ELF-1 (cell line): ENCODE results near the gene FFAR1.
"Not testable (repeated sequence)": the region's sequence is repeated elsewhere in the genome, so short reads cannot be mapped to it uniquely, and the experiment has no call there.

Source experiments
- DNase-seq: peaks from one replicate; pipeline ENCODE4 v3.0.0-alpha.2; 2016; ENCODE audit warnings: low read depth, low spot score

The FFAR1 gene

GRCh38 chr19:35360880-35361420 lies 13.2 kb downstream of the FFAR1 start:
- no peak for DNase-seq

GRCh38 chr19:35362261-35363000 lies 14.7 kb downstream of the FFAR1 start:
- DNase-seq = no peak

DNA sequence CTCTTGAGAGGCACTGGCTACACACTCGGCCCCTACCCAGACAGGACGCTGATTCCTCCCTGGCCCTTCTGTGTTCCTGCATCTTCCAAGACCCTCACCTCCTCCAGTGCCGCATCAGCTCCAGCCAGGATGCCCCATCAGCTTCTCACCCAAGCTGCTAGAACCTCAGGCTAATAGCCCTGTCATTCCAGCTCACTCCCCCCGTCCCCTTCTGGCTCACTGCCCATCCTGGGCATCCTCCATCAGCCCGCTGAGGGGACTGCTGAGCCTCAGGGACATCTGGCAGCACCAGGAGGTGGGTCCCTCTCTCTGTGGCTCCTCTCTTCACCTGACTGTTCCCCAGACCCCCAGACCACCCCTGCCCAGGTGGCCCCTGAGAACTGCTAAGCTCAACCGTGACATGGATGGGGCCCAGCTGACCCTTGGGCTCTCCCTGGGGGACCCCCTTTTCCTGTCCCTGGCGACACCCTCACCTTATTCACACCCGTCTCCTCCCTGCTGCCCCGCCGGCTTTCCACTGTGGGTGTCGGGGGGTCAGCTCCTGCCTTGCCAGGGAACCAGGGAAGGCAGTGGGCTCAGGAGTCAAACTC lies 15.4 kb downstream of the FFAR1 start:
- no peak for DNase-seq

GRCh38 chr19:35363711-35364425 lies 16.2 kb downstream of the FFAR1 start:
- no peak for DNase-seq

GRCh38 chr19:35365303-35365702 lies 17.6 kb downstream of the FFAR1 start:
- DNase-seq = no peak

DNA sequence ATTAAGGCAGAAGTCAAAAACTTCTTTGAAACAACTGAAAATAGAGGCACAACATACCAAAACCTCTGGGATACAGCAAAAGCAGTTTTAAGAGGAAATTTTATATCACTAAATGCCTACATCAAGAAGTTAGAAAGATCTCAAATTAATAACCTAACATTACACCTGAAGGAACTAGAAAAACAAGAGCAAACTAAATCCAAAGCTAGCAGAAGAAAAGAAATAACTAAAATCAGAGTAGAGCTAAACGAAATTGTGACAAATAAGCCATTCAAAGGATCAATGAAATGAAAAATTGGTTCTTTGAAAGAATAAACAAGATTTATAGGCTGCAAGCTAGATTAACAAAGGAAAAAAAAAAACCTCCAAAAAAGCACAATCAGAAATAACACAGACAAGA lies 20.7 kb downstream of the FFAR1 start:
- DNase-seq = no peak

DNA sequence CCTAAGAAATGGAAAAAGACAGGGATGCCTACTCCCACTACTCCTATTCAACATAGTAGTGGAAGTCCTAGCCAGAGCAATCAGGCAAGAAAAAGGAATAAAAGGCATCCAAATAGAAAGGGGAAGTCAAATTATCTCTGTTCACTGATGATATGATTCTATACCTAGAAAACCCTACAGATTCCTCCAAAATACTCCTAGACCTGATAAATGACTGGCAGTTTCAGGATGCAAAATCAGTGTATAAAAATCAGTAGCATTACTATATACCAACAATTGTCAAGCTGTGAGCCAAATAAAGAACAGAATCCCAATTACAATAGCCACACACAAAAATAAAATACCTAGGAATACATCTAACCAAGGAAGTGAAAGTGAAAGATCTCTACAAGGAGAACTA lies 21.8 kb downstream of the FFAR1 start:
- no peak for DNase-seq

DNA sequence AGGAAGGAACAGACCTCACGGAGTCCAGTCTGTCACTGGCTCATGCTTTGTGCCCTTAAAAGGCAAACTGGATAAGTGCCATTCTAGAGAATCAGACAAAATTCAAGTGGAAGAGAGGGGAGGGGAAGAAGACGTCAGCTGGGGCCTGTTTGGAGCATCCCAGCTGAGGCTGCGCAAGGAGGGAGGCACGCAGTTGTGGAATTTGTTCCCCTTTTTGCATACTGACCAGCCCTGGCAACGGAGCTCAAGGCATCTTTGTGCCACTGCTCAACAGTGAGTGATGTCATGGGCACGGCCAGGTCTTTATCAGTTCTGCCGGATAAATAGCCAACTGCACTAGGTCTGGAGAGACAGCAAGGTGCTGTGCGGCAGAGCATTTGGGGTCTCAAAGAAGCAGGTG lies 23.0 kb downstream of the FFAR1 start, which contains the start of gene GPR42:
TSS of gene GPR42 (plus strand) at position 347 of the 400 bp plus-strand sequence. CDS start 292 bp downstream, outside the sequence.
- DNase-seq = no peak

GRCh38 chr19:35373492-35373891 lies 25.8 kb downstream of the FFAR1 start:
- no peak for DNase-seq

- DNase-seq = not testable (repeated sequence)
Measured at GRCh38 chr19:35374031-35374430, 26.3 kb downstream of the FFAR1 start.

- DNase-seq = no peak
Measured at GRCh38 chr19:35375505-35376307, 28.0 kb downstream of the FFAR1 start.

DNA sequence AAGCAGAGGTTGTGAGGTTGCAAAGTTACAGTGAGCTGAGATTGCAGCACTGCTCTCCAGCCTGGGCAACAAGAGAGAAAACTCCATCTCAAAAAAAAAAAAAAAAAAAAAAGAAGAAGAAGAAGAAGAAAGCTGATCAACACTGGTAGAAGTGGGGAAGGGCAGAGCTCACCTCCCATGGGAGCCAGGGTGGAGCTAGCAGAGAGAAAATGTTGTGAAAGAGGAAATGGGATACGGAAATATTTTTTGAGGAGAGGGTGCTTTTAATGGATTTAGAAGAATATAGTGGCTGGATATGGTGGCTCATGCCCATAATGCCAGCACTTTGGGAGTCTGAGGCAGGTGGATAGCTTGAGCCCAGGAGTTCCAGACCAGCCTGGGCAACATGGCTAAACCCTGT lies 30.0 kb downstream of the FFAR1 start:
- no peak for DNase-seq

DNA sequence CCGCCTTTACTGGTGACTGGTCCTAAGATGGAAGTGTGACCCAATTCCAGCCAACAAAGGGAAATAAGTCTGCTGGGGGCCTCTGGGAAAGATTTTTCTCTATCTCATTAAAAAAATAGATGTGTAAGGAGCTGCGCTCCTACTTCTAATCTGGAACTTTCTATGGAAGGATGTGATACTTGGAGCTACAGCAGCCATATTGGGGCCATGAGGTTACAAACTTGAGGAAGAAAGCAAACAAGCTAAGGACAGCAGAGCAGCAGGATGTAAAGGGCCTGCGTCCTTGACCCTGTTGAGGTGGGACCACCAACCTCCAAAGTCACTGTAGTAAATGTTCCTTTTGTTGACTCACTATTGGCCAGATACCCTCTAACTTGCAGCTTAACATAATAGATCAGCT lies 30.7 kb downstream of the FFAR1 start:
- DNase-seq = no peak

- not testable (repeated sequence) for DNase-seq
Measured at GRCh38 chr19:35379545-35379944, 31.8 kb downstream of the FFAR1 start.

GRCh38 chr19:35379992-35380391 lies 32.3 kb downstream of the FFAR1 start:
- peak; percentile 59 for DNase-seq

GRCh38 chr19:35380450-35381124 lies 32.9 kb downstream of the FFAR1 start:
- no peak for DNase-seq

DNA sequence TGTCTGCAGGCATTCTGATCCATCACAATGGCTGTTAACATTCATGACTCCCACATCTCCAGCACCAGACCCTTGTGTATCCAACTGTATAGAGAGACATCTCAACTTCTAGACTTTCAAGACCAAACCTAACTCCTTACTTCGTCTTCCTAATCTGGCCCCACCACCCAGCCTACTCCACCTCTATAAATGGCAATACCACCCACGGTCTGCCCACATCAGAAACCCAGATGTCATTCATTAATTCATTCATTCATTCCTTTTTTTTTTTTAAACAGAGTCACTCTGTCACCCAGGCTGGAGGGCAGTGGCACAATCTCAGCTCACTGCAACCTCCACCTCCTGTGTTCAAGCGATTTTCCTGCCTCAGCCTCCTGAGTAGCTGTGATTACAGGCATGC lies 33.6 kb downstream of the FFAR1 start:
- no peak for DNase-seq

DNA sequence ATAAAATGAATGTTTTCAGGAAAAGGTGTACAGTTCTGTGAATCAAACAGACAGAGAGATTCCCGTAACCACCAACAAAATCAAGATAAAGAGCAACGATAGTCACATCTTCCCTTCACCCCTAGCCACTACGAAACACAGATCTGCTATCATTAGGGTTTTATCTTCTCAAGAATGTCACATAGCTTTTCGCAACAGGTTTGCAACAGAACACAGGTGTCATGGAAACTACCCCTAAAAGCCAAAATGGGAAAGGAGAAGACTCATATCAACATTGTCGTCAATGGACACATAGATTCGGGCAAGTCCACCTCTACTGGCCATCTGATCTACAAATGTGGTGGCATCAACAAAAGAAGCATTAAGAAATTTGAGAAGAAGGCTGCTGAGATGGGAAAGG lies 34.2 kb downstream of the FFAR1 start:
- no peak for DNase-seq

DNA sequence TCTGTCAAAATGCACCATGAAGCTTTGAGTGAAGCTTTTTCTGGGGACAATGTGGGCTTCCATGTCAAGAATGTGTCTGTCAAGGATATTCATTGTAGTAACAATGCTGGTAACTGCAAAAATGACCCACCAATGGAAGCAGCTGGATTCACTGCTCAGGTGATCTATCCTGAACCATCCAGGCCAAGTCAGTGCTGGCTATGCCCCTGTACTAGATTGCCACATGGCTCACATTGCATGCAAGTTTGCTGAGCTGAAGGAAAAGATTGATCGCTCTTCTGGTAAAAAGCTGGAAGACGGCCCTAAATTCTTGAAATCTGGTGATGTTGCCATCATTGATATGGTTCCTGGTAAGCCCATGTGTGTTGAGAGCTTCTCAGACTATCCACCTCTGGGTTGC lies 35.8 kb downstream of the FFAR1 start:
- no peak for DNase-seq

- no peak for DNase-seq
Measured at GRCh38 chr19:35388277-35389054, 40.8 kb downstream of the FFAR1 start.
